ENCODE measurements around the gene PRCC.

DNA sequence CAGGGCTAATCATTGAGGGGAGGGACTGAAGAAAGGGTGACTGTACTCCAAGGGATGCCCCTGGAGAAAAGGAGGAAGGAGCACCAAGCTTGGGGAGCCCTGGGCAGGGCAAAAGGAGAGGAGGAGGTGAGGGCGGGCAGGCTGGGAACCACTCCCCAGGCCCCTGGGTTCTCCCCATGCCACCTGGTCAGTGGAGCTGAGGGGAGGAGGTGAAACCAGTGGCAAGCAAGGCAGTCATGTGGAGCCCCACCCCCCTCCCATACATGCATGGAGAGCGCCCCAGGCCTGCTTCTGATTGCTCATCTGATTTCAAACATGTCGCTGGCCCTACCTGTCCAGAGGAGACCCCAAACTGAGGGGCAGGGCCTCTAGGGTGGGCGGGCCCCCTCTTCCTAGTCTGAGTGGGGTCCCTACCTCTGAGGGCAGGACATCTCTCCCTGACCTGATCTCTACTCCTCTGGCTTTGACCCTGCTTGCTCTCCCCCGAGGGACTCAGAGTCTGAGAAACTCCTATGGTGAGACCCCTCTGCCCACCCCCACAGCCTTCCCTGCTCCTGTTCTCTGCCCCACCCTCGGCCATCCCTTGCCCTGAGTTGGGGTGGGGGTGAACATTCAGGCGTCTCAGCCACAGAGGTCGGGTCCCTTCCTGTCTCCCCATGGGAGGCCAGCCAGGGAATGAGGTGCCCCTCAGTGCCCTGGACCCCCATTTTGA, 73.0 kb downstream of the PRCC start:
- TF ChIP-seq, protein P1, sequence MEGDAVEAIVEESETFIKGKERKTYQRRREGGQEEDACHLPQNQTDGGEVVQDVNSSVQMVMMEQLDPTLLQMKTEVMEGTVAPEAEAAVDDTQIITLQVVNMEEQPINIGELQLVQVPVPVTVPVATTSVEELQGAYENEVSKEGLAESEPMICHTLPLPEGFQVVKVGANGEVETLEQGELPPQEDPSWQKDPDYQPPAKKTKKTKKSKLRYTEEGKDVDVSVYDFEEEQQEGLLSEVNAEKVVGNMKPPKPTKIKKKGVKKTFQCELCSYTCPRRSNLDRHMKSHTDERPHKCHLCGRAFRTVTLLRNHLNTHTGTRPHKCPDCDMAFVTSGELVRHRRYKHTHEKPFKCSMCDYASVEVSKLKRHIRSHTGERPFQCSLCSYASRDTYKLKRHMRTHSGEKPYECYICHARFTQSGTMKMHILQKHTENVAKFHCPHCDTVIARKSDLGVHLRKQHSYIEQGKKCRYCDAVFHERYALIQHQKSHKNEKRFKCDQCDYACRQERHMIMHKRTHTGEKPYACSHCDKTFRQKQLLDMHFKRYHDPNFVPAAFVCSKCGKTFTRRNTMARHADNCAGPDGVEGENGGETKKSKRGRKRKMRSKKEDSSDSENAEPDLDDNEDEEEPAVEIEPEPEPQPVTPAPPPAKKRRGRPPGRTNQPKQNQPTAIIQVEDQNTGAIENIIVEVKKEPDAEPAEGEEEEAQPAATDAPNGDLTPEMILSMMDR (IDR thresholded peaks at IDR 0.05) = no peak
- no peak for TF ChIP-seq POLR2A (IDR thresholded peaks at IDR 0.05; ENCODE audit: low read depth)
- TF ChIP-seq POLR2AphosphoS5 (IDR thresholded peaks at IDR 0.05) = no peak

Data from esophagus muscularis mucosa (tissue), 3 donors.